Heart right ventricle (tissue), 16 donors: ENCODE measurements around the gene ITIH3. TPM values are rescaled to one million over a fixed set of nuclear protein-coding genes. Genes with fewer than 3 reads are reported as not detected.
A peak's percentile ranks its signal among the peaks of the same experiment; 100 is the strongest.

Experiments used
- ATAC-seq, 8 donors: fragments of 200-7000 bp; cut with Tn5 transposase; one replicate each; pipeline ENCODE4 v1.9.1; 2020; ENCODE audit warnings: mild to moderate bottlenecking in 8 of 8, moderate library complexity in 8 of 8, moderate number of reproducible peaks in 1 of 8
- DNase-seq, 2 donors: peaks; one replicate each; pipeline ENCODE4 v3.0.0-alpha.2; 2020
- H3K27ac ChIP-seq, 10 donors: fragments of 200-600 bp; sonication (generic) in 2 of 10; one replicate each; pipeline versions ENCODE4 v1.5.0 to v1.8.0; 2020 to 2022; ENCODE audit warnings: mild to moderate bottlenecking in 3 of 10
- H3K27me3 ChIP-seq, 7 donors: fragments of 200-600 bp; one replicate each; pipeline ENCODE4 v1.8.0; 2021 to 2022; ENCODE audit warnings: mild to moderate bottlenecking in 2 of 7
- H3K36me3 ChIP-seq, 9 donors: fragments of 200-600 bp; sonication (generic) in 1 of 9; one replicate each; pipeline versions ENCODE4 v1.5.0 to v1.8.0; 2020 to 2022; ENCODE audit warnings: mild to moderate bottlenecking in 2 of 9
- H3K4me1 ChIP-seq, 9 donors: fragments of 200-600 bp; sonication (generic) in 1 of 9; one replicate each; pipeline versions ENCODE4 v1.5.0 to v1.8.0; 2020 to 2022; ENCODE audit warnings: mild to moderate bottlenecking in 4 of 9
- H3K4me3 ChIP-seq, 10 donors: fragments of 200-600 bp; sonication (generic) in 2 of 10; one replicate each; pipeline versions ENCODE4 v1.5.0 to v1.8.0; 2020 to 2022; ENCODE audit warnings: mild to moderate bottlenecking in 7 of 10, moderate library complexity in 2 of 10
- H3K9me3 ChIP-seq, 11 donors: fragments of 200-600 bp in 10 of 11; sonication (generic) in 2 of 11; one replicate each; pipeline versions ENCODE4 v1.5.0 to v1.8.0; 2013 to 2022; ENCODE audit warnings: mild to moderate bottlenecking in 2 of 11, control low read depth in 1 of 11, moderate library complexity in 1 of 11
- WGBS, 2 donors: extraction: QIAGEN DNeasy Blood & Tissue Kit; methylation state at CpG; one replicate each; pipeline ENCODE4 v1.1.7; 2013; ENCODE audit warnings: inconsistent platforms in 1 of 2; 5-methylcytosine and 5-hydroxymethylcytosine counted together
- intact Hi-C, 10 donors: fragments of 100-400 bp; cut with DNase I; formaldehyde crosslinking; loops; one replicate each; pipeline versions ENCODE4 v1.11.1 to v1.14.2; 2022
- polyA plus RNA-seq, 2 donors: library from polyadenylated mRNA; stranded (reverse); fragments of 200-250 nt; gene quantifications; one replicate each; pipeline ENCODE4 v1.2.3, GENCODE V29; 2013
- total RNA-seq, 10 donors: library from RNA; stranded (reverse); fragmentation: NEBNext Ultra II Directional in 3 of 10; extraction: Animal tissue kit (Norgen Biotek cat#: 25700) in 3 of 10; gene quantifications; one replicate each; pipeline versions ENCODE4 v1.2.1 to v1.2.4, GENCODE V29; 2021 to 2023
- TF ChIP-seq, protein P1 (sequence below), 9 donors: fragments of 200-600 bp; sonication (generic) in 2 of 9; IDR thresholded peaks; one replicate each; pipeline versions ENCODE4 v1.5.0 to v1.8.0; 2021 to 2022; ENCODE audit warnings: antibody characterized with exemption in 9 of 9, mild to moderate bottlenecking in 5 of 9, moderate library complexity in 1 of 9
- donor health status: Arrhythmogenic right ventricular cardiomyopathy.
- donor health status: ischemic (EF 13 %, LVEDD 7.1; RV severe dilation, severe dysfunction).
- donor health status: healthy with polysubstance abuse.
- donor health status: DM: no; HTN: yes; CAD: no.
- donor health status: DM: no; HTN: no; CAD: no.
- donor health status: ischemic (EF 25% LVEDD 6.9; RV normal size, moderate dysfunction).
- donor health status: ischemic (EF 25% LVEDD 5.7; RV mildly dilated, moderate dysfunction).
- donor health status: healthy.
- donor health status: DM: yes; HTN: yes; CAD: no.
- donor health status: Ischemic cardiomyopathy.
- donor health status: ischemic (EF 35%, LVEDD 5.7; RV mildly dilated, moderate dysfunction).
- donor health status: nonischemic (EF 11% LVEDD 7.7; RV severe dilation, severe dysfunction).
- donor health status: DM: yes; HTN: yes; CAD: no.
- donor health status: PGD.
- donor health status: ischemic (EF 29% LVEDD 5.4; RV normal size, mild dysfunction).
- donor health status: nonischemic (EF 23%, LVEDD 6.1; RV moderate dilation, normal function).

Gene ITIH3
- total and polyA plus RNA-seq, 12 donors, result 0.13 to 1.3 (median 0.52) TPM

DNA sequence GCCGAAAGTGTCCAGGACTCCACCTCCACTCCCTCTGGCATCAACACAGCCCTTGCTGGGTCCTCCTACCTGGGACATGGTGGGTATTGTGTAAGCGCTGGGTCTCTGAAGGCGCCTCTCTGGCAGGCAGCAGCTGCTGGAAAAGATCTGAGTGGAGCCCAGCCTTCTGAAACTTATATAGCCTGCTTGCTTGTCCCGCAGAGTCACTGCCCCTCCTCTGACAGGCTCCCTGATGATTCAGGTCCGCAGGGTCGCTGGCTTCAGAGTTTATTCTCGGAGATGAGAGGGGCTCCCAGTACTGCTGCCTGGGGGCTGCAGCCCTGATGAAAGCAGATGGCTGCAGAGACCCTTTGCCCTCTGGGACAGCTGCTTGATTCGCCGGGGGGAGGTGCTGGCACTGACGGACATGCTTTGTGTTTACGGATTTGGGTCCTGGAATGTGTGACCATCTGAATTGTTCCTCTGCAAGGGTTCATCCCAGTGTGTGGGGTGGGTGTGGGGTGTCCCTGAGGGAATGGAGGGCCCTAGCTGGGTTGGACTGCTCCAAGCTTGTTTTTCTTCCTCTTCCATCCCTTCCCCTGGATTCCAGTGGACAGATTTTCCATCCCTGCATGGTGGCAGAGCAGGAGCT lies 40.4 kb downstream of the ITIH3 start, which contains the start of gene MUSTN1:
TSS of gene MUSTN1 (minus strand) at position 149 of the 631 bp plus-strand sequence. CDS start at position 78, 71 bp downstream.
- H3K4me1 ChIP-seq, result peaks cover 15 to 64% (median 44%) of the 10 kb centered on the region in 9 donors
- peak; percentile 28 to 34 for DNase-seq
- peak within 1 kb of the TSS in 9 of 10 donors; percentile 16 to 49 (median 28) for H3K4me3 ChIP-seq
- WGBS, 2 donors, result 35% methylated on average over 11 of the region's 11 CpGs
- no peaks in the 10 kb centered on the region for H3K9me3 ChIP-seq
- intact Hi-C loops, result loop anchor here in 2 of 10 donors (5.0 kb wide), 2 partner anchors 63 to 237 kb away; partner anchors contain the start of gene NEK4 (in 1 of the 2)
- H3K27ac ChIP-seq, result peak within 1 kb of the TSS; percentile 5 to 89 (median 70)
- peaks cover 0 to 36% (median 0%) of the 10 kb centered on the region in 9 donors for H3K36me3 ChIP-seq
- H3K27me3 ChIP-seq, result no peaks in the 10 kb centered on the region
- TF ChIP-seq, protein P1, sequence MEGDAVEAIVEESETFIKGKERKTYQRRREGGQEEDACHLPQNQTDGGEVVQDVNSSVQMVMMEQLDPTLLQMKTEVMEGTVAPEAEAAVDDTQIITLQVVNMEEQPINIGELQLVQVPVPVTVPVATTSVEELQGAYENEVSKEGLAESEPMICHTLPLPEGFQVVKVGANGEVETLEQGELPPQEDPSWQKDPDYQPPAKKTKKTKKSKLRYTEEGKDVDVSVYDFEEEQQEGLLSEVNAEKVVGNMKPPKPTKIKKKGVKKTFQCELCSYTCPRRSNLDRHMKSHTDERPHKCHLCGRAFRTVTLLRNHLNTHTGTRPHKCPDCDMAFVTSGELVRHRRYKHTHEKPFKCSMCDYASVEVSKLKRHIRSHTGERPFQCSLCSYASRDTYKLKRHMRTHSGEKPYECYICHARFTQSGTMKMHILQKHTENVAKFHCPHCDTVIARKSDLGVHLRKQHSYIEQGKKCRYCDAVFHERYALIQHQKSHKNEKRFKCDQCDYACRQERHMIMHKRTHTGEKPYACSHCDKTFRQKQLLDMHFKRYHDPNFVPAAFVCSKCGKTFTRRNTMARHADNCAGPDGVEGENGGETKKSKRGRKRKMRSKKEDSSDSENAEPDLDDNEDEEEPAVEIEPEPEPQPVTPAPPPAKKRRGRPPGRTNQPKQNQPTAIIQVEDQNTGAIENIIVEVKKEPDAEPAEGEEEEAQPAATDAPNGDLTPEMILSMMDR (IDR thresholded peaks at IDR 0.05), result no peak
- ATAC-seq, result peak; percentile 18 to 66 (median 48)

DNA sequence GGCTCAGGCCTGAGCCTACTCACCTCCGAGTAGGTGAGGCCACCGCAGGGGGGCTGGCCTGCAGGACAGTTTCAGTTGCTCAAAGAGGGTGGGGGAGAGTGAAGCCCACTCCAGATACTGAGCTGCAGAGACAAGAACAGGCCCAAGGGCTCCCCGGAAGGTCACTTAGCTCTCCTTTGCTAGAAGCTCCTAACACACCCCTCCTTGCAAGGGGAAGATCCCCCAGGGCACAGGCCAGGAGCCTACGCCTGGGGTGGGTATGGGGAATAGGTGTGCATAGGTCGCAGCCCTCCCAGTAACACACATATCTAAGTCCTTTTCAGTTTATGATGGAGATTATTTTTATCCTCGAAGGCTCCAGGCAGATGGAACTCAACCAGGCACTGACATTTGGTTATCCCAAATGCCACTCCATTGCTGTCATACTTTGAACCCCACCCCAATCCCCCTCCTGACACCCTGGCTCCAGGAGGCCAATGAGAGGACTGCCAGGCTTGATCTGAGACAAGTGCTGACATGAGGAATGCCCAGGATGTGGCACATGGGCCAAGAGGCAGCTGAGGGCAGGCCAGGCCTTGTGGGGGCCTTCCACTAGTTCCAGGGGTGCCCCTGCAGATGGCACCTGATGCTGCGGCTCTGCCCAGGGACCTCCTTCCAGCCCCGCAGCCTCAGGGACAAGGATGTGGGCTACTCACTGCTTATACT lies 41.3 kb downstream of the ITIH3 start:
- no peaks in the 10 kb centered on the region for H3K27me3 ChIP-seq
- peak overlapping the region in 2 of 10 donors; percentile 47 to 49 for H3K4me3 ChIP-seq
- no peaks in the 10 kb centered on the region for H3K9me3 ChIP-seq
- H3K4me1 ChIP-seq, result peaks cover 15 to 61% (median 36%) of the 10 kb centered on the region in 9 donors
- intact Hi-C loops, result loop anchor here in 1 of 10 donors (5.0 kb wide), 1 partner anchor 236 kb away; no protein-coding TSS in a partner anchor
- H3K36me3 ChIP-seq, result peaks cover 0 to 45% (median 0%) of the 10 kb centered on the region in 9 donors
- TF ChIP-seq, protein P1 (IDR thresholded peaks at IDR 0.05), result no peak
- ATAC-seq, result peak; percentile 48 to 86 (median 74)
- WGBS, 2 donors, result 70 to 74% methylated on average over 8 of the region's 8 CpGs
- peak; percentile 36 to 62 for DNase-seq
- H3K27ac ChIP-seq, result peak overlapping the region in 9 of 10 donors; percentile 5 to 89 (median 72)

DNA sequence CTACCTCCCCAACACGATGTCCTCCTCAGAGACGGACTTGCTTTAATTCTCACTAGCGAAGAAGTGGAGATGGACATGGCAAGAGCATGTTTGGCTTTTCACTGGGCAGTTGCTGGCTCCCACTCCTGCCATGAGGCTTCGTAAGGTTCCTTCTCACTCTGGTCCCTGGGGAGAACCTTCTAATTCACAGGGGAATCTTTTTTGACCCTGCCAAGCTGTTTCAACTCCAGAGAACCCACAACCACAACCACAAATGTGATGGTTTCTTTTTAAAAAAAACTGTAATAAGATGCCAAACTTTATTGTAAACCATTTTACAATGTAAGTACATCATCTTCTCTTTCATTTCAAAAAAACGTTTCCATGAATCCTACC lies 41.9 kb downstream of the ITIH3 start:
- no peaks in the 10 kb centered on the region for H3K27me3 ChIP-seq
- H3K36me3 ChIP-seq, result peaks cover 0 to 51% (median 0%) of the 10 kb centered on the region in 9 donors
- peak overlapping the region in 8 of 10 donors; percentile 44 to 89 (median 73) for H3K27ac ChIP-seq
- DNase-seq, result no peak
- ATAC-seq, result no peak
- intact Hi-C loops, result loop anchor here in 1 of 10 donors (5.0 kb wide), 1 partner anchor 236 kb away; no protein-coding TSS in a partner anchor
- 83 to 88% methylated on average over 5 of the region's 5 CpGs for WGBS, 2 donors
- H3K9me3 ChIP-seq, result no peaks in the 10 kb centered on the region
- TF ChIP-seq, protein P1 (IDR thresholded peaks at IDR 0.05), result no peak
- no peak overlapping the region for H3K4me3 ChIP-seq
- H3K4me1 ChIP-seq, result peaks cover 17 to 61% (median 36%) of the 10 kb centered on the region in 9 donors

DNA sequence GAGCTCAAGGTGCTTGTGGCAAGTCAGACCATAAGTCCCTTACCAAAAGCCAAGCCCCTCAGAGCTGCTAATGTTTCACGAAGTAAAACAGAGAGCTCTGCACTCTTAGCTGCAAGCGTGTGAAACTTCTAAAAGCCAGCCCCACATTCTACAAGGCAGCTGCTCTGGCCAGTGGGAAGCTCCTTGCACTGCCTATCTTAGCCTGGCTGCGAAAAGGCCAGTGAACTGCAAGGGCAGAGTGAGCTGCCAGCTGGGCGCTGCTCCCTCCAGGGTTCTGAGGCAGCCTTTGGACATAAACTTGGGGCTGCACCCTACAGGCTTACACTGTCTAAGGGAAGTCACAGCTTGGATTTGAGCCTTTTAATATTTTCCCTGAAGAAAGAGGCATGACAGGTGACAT lies 42.4 kb downstream of the ITIH3 start:
- H3K4me3 ChIP-seq, result no peak overlapping the region
- peaks cover 16 to 61% (median 37%) of the 10 kb centered on the region in 9 donors for H3K4me1 ChIP-seq
- H3K27me3 ChIP-seq, result no peaks in the 10 kb centered on the region
- ATAC-seq (peak in 5 of 8 donors; percentile 10 to 41 (median 22)), DNase-seq (no peak)
- TF ChIP-seq, protein P1 (IDR thresholded peaks at IDR 0.05), result no peak
- WGBS, 2 donors, result 69 to 87% methylated on average over 4 of the region's 4 CpGs
- intact Hi-C loops, result loop anchor here in 1 of 10 donors (5.0 kb wide), 1 partner anchor 235 kb away; no protein-coding TSS in a partner anchor
- peaks cover 0 to 56% (median 0%) of the 10 kb centered on the region in 9 donors for H3K36me3 ChIP-seq
- peak overlapping the region in 6 of 10 donors; percentile 68 to 89 (median 75) for H3K27ac ChIP-seq
- H3K9me3 ChIP-seq, result no peaks in the 10 kb centered on the region
